Fibroblast of skin of left biceps (primary cell): ENCODE data around the gene SEMA5A.

Experiments used
- DNase-seq, 2 experiments: peaks; one replicate each; pipeline ENCODE4 v3.0.0-alpha.2; 2013; ENCODE audit warnings: low read depth in 2 of 2

The SEMA5A gene

DNA sequence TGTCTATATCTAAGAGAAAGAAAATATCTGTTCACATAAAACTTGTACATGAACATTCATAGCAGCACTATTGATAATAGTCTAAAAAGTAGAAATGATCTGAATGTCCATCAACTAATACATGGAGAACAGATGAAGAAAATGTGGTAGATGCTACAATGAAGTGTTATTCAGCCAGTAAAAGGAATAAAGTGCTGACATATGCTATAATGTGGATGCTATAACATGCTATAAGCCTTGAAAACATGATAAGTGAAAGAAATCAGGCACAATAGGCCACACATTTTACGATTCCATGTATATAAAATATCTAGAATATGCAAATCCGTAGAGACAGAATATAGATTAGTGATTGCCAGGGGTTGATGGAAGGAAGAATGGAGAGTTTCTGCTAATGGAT is 146.8 kb downstream of the SEMA5A start:
- no peak for DNase-seq

DNA sequence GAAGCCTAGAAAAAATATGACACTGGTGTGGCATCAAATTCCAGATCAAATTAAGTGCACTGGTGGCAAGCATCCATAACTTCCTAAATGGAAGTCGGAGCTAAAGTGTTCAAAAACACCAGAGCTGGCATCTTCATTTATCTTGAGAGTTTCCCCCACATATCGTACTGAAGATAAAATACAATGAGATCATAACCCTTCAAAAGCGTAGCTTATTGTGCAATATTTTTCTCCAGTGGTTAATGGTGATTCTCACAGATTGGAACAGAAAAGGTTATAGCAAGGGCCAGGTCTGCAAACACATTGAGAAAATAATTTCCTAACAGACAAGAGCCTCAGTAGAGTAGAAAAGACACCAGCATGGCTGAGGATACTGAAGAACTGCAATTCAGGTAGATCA is 147.6 kb downstream of the SEMA5A start:
- no peak for DNase-seq

DNA sequence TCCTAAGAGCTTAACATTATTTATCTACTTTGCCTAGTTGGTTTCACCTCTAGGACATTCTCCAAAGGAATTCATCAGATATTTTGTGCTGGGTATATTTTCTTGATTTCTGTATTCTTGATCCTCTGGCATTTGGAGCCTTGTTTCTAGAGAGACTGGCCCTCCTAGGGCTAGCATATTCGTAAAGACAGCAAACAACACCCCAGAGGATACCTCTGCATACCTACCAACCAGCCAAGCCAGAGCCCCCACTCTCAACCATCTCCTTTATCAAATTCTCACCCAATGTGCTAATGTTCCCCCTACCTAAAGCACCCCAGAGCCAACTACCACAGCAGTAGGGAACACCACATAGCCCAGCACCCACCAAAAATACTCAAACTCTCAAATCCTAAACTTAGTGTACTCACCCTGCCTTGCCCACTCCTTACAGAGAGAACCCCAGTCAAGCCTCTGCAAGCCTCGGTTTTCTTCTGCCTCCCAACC is 149.5 kb downstream of the SEMA5A start:
- no peak for DNase-seq

DNA sequence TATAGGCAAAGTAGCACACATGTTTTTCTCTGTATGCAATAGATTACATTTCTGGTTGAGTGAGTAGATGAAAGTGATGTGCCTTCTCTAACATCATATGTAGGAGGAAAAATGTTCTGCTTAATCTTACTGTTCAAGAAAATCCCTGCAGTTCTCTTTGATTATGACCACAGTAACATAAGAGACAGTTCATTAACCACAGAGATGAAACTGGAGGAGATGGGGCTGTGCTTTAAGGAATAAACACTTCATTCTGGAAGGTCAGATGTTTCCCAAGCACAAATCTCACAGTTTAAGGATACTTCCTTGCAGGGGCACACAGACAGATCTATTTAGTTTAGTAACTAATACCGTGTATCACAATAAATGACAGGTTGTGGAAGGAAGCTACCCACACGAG is 150.2 kb downstream of the SEMA5A start:
- no peak for DNase-seq

DNA sequence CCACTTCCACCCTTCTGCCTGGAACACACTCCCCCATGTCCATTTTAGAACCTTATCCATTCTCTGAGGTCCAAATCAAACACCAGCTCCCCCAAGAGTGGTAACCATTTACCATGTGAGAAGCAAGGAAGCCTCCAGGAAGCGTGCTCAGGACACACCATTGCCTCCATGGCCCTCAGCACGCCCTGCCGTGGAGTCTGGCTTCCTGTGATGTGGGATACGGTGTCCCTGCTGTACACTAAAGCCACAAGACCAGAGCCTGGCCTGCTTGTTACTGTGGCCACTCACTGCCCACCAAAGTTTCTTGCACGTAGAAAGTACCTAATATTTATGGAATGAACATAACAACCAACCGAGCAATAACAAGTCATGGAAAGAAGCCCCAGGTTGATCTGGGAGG is 151.7 kb downstream of the SEMA5A start:
- DNase-seq, result no peak

DNA sequence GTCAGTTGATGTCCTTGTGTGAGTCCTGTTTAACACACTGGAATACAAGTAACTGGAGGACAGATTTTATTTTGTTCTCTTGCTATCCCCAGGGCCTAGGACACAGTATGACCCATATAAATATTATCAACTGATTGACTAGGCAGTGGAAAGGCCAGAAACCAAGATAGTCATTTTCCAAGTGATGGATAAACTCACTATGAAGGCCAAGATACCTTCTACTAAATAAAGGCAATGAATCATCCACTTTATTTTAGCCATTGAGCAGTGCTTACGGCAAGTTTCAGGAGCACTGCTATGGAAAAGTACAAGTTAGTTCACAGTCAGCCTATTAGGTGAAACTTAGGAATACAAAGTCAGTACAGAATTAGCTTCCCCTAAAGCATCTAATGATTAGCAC is 153.2 kb downstream of the SEMA5A start:
- no peak for DNase-seq

DNA sequence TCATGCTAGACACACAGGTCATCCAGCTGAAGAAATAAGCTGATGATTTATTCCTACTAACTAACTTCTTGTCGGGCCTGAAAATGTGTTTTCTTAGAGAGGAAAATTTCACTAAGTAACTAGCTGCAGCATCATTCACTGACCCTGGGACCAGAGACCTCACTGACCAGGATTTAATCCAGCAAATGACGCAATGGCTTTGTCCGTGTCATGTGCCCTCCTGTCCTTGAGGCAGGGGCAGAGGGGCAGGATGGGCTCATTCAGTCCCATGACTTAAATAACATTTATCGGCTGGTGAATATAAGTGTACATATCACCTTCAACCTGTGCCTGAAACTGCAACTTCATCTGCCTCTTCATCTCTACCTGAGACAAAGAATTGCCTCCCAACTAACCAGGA is 154.8 kb downstream of the SEMA5A start:
- DNase-seq, result no peak

DNA sequence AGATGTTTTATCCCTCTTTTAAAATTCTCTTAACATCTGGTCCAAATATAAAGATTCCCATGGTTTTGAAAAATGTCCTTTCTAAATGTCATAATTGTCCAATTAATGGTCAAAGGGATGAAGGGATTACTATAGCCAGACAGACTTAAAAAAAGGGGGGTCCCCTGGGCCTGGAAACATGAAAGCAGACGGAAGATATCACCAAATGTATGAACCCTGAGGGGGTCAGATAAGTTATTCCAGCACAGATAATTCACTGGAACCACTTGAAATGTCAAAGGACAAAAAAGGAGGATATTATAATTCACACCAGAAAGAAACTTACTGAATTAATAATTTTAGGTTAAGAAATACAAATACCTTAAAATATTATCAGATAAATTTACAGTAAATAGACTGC is 155.8 kb downstream of the SEMA5A start:
- DNase-seq, result no peak

DNA sequence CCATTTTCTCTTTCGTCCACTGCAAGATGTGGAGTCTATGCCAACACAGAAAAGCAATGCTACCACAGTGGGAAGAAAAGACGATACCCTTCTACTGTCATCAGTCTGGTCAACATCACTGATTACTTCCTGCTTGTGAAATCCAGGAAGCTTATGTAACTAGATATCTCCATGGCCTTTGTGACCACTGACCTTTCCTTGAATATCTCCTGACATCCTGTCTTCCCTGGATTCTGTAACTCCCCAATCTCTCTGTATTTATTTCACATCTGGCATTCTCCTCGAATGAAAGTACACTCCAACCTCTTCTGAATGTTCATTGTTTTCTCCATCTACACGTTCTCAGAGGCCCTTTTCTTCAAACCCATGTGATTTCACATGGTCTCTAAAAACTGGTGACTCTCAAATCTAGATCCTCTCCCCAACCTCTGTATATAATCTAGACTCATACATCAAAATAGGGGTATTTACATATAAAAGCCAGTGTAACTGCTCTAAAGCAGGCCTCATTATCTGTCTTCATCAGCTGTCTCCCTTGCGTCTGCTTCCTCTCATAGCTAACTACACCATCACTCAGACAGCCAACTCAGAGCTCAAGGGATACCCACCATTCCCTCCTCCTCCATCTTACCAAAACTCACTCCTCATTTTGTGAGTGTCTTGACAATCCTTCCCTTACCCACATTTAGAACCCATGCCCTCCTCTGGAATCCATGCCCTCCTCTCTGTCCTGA is 156.8 kb downstream of the SEMA5A start:
- no peak for DNase-seq

DNA sequence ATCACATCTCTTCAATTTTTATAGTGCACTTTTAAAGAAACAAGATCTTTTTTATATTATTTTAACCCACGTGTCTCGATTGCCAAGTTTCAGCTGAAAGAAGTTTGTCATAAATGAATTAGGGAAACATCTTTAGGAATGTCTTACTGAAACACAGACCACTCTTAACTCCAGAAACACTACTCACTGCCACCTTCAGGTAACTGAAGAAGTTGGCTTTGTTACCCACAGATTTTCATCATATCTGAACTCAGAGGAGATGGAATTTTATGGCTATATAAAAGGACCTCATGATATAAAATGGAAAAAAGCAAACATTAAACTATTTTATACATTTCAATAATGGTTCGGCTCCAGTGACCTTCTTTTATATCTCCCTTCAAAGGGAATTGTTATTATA is 158.0 kb downstream of the SEMA5A start:
- DNase-seq, result no peak

DNA sequence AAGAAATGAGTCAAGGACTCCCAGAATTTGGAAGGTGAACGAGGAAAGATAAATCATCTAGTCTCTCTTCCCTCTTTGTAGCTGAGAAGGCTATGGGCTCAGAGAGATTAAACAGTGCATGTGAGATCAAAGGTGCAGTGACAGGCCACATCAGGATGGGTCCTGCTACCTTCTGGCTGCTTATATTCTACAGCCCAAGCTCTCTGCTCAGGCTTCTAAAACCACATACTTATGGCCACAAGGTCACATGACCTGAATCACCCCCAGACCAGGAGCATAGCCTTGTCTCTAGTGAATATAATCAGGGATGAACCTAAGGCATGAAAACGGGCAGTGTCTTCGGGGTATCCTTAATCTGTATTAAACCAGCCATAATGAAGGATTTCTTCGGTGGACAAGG is 158.9 kb downstream of the SEMA5A start:
- no peak for DNase-seq

DNA sequence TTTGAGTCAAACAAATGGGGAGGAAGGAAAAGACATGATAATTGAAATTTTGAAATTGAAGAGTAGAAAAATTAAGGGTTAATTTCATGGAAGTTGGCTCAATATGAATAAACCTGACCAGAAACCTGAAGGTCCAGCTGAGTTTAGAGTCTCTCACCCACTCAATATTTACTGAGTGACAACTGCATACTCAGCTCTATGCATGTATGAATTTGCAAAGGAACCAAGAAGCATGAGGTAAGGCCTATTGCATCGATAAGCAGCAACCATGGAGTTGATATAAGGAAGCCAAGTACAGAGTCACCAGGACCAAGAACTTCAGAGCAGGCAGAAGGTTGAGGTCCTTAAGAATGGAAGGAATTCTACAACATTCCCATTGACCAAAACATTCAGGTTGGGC is 163.4 kb downstream of the SEMA5A start:
- no peak for DNase-seq

DNA sequence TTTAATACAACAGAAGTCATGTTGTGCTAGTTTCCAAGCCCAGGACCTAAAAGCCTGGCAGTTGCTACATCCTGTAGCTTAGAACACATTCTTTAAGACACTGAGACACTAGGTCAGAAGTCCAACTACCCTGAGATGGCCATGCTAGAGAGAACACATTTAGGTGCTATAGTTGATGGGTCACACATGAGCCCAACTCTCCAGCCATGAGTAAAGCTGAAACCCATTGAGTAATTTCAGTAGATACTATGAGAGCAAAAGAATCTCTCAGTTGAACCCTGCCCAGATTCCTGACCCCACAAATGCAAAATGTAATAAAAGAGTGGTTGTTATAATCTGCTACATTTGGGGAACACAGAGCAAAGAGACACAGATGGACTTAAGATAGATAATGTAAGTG is 164.4 kb downstream of the SEMA5A start:
- no peak for DNase-seq

DNA sequence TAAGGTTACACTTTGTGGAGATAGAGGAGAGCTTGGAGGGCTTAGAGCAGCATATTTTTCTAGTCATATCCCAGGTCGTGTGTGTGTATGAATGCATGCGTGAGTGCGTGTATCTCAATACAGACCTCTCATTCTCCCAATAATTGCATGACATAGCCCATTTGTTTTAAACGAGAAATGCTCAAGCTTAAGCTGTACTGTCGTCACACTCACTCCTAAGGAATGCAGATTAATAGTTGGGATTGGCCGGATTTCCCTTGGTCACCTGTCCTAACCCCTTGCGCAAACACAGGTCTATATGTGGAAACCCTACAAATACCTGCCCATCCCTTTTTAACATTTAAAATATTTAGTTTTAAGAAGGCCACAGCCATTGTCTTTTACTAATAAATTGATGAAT is 165.8 kb downstream of the SEMA5A start:
- DNase-seq, result no peak

DNA sequence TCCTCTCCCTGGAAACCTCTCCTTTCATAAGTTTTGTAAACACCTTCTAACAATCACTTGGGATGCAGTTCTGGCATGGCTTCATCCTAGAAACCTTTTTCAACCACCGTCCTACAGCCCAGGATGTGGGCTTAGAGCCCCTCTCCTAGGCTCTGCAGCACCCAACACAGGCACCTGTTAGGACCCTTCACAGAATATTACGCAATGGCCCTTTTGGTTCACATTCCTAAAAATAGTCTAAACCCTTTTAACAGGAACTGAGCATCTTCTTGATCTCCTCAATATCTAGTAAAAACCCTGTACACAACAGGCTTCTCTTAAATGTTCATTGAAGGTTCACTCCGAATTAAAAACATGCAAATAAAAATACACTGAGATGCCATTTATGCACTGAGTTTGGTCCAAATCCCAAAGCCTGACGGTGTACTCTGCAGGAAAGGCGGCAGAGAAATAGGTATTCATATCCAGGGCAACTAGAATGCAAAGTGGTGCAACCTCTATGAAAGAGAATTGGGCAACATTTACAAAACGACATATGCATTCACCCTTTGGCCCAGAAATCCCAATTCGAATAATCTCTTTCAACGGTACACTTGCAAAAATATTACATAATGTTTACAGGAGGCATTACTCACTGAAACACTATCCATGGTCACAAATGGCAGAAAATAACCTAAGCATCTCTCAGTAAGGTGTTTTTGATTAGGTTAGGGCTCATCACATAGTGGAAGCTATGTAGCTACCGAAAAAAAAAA is 169.3 kb downstream of the SEMA5A start:
- DNase-seq, result no peak

DNA sequence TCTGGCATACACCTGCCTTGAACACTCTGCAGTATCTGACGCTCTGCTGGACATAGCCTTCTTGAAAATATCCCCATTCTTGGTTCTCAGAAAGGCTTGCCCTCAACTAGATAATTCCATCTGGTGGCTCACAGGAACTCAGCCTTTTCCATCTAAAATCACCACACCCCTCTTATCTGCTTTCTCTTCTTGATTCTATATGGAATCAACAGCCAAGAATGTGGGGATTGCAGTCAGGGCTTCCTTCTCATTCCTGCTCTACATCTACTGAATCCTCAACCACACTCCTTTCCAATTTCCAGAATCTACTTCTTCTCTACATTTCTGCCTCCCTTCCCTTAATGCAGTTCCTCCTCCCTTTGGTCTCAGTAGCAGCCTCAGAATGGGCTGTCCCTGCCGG is 170.1 kb downstream of the SEMA5A start:
- DNase-seq, result no peak

DNA sequence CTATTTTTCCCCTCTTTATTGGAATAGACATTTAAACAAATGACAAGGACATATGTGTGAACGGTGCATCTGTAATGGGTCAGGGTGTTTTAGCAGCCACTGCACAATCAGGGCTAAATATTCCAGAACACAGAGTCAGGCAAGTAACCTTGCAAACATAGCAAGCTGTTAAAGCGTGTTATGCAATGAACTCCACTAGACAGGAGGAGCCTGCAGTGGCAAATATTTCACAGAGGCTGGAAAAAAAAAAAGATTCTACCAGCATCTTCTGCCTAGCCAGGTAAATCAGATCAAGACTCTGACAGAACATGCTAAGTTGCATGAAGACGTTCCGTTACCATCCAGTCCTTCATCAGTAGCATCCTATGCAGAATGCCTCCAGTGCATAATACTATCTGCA is 171.8 kb downstream of the SEMA5A start:
- DNase-seq, result no peak

DNA sequence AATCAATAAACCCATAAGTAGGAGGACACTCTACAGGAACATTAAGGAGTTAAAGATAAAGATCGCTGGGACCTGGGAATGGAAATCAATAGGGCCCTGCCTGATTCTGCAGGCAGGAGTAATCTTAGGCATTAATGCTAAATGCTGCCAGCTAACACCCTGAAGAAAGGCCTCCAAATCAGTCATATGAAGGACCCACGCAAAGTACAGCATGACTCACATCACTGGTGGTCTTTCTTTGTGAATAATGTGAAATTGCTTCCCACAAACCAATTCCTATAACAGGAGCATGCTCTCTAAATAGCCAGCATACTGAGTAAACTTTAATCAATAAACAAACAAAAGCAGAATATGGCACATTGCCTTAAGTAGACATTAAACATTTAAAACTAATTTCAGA is 172.3 kb downstream of the SEMA5A start:
- no peak for DNase-seq

DNA sequence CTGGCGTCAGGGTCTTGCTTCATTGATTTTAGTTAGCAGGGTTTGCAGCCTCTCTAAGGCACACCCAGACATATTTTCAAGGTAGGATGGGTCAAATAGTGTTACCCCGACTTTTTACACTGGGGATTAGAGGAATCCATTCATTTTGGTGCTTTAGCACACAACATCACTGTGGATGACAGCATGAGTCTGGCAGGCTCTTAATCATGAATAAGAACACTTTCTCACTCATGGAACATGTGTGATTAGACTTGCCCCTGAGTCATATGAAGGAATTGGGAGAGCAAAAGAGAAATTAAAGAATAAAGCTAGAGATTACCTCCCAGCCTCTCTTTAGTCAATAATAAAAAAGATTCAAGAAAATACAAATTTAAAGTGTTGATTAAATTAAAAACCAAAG is 175.6 kb downstream of the SEMA5A start:
- DNase-seq, result no peak

DNA sequence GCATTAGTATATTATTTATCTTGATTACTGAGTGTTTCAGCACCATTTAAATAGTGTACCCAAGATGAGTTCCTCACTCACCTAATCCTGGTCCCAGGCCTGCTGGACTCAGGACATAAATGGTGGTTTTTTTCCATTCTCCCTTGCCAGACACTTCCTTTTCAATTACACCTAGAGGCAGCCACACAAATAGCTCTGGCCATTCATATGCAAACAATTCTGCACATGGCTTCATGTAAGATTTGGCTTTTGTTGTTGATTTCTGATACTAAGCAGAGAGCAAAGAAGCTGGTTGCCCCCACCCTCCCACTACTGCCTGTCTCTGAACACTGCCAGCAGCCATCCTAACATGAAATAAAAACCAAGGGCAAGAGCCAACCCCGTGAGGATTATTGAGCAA is 180.4 kb downstream of the SEMA5A start:
- no peak for DNase-seq

DNA sequence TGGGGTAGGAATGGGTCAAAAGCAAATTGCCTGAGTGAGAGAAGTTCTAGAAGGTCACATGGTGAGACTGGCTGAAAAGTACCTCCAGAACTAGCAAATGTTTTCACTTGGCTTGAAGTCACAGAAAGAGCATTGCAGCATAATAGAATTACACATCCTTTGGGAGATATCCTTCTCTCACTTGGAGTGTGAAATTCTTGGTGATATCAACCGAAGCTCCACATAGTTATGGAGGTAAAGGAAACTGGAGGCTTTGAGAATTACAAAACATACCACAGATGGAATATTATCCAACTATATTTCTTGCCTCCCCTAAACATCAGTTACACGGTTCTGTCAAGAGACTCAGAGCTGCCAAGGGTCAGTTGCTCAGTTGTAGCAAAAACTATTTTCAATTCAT is 182.4 kb downstream of the SEMA5A start:
- no peak for DNase-seq

DNA sequence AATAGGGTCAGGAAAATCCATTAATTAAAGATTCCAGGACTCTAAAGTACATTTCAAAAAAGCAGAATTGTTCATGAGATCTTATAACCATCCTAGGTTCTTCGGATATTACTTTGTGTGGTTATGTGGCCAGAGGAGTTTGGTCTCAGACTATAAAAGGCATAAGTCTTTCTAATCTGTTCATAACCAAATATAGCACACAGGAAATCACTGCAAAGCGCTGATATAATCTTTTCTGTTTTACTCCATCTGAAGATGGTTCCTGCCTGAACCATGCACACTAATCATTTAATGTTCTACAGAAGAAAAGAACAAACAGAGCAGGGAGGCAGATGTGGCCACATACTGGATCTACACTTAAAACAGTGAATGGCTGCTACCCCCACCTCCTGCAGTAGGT is 182.8 kb downstream of the SEMA5A start:
- DNase-seq, result no peak

DNA sequence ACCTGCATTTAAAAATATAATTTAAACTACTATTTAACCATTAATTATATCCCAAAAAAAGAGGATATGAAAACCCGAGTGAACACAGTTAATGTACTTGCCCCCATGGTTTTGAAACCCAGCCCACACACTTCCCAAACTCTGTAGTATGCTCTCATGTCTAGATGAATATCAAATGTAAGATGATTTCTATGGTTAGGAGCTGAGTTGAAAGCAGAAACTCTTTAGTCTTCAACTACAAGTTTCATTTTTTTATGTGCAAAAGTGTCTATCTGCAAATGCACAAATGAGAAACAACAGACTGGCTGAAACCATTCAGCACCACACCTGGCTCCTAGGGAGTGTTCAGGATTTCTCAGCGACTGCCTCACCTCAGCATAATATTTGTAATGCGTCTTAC is 183.3 kb downstream of the SEMA5A start:
- DNase-seq, result no peak

DNA sequence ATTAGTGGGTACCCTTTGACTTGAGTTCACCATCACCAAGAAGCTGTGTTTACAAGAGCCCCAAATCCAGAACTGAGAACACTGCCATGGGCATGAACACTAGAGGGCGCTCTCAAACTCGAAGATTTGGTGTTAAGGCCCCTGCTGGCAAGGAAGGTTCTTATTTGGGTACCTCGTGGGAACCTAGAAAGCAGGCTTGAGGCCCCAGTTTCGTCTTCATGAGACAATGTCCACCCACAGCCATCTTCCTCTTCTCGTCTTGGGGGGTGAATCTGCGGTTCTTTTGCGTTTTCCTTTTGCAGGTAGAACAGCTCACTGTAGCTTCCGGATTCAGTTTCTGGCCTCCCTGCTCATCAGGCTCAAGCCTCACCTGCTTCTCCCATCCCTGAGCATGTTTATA is 184.0 kb downstream of the SEMA5A start:
- DNase-seq, result no peak
